ENCODE measurements around the gene CRTAC1.

Gene CRTAC1

DNA sequence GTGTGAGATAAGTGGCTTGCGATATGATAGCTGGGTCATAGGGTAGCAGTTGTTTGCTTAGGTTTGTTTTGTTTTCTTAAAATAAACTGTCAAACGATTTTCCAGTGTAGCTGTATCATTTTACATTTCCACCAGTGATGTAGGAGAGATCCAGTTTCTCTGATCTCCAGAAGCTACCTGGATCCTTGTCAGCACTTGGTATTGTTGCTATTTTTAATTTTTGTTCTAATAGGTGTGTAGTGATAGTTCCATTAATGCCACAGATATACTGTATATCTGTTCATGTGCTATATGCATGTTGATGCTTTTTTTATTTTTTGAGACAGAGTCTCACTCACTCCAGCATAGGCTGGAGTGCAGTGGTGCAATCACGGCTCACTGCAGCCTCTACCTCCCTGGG lies 136.3 kb downstream of the CRTAC1 start:
- no peak for DNase-seq

DNA sequence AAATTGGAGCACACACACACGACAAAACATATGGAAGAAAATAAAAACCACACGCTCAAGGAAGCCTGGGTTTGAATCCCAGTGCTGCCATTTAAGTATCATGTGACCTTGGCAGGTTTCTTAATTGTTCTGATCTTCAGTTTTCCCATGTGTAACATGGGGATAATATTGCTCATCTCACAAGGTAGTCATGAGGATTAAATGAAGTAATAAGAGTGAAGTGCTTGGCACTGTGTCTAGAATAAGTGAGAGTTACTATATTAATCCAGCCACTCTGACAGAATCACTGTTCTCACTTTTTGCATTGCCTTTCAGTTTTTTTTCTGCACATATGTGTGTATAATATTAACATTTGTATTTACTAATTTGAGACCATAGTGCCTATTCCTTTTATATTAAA lies 137.5 kb downstream of the CRTAC1 start:
- no peak for DNase-seq

GRCh38 chr10:97892506-97892905 lies 137.9 kb downstream of the CRTAC1 start:
- no peak for DNase-seq

DNA sequence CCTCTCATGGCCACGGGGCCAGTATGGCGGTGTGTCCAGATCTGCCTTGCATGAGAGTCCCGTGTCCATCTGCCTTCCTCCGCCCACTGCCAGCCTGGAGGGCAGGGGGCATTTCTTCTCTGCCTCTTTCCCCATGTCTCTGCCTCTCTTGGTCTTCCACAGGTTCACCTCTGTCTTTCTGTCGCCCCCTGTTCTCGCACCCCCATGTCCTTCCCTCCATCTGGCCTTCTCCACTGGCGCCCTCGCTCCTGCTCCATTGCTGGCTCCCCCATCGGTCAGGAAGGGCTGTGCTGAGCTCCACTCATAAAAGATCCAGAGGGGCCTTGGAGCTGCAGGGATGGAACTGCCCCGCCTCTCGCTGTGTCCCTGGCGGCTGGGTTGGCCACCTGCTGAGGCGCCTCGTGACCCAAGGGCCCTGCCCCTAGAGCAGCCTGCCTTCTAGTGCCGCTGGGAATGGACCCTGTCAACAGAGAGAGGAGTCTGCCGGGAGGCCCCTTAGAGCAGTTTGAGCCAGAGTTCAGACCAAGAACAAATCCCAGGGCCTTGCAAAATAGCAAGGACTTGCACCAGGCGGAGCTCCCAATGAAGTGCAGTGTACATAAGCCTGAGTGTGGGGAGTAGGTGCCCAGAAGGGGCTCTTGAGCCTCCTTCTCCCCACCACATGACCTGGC lies 138.8 kb downstream of the CRTAC1 start:
- DNase-seq: no peak

GRCh38 chr10:97889461-97890265 lies 140.8 kb downstream of the CRTAC1 start:
- DNase-seq: no peak

DNA sequence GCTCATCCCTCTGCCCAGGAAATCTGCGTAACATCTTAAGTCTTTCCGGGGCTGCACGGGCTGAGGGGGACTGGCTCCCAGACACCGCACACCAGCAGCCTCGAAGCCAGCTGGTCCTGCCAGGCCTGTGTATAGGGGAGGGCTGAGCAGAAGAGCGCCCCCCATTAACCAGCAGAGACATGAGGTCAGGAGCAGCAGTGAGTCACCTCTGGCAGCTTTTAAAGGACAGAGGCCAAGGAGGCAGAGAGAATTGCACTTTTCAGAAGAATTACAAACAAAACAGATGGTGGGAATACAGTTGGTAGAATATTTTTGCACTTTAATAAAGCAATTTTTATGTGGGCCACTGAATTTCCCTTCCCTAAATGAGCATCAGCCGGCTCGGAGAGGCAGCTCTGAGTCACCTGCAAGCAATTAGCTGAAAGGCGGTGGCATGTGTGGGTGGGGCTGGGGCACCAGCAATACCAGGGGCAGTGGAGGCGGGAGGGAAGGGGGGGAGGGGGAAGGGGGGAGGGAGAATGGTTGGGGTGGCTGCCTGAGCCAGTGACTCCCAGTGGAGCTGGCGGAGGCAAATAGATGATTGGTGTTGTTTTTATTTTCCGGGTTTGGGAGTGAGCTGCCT lies 141.7 kb downstream of the CRTAC1 start:
- no peak for DNase-seq

- no peak for DNase-seq
Observed at GRCh38 chr10:97888134-97888533, 142.3 kb downstream of the CRTAC1 start.

- no peak for DNase-seq
Observed at GRCh38 chr10:97887399-97887798, 143.0 kb downstream of the CRTAC1 start.

- no peak for DNase-seq
Observed at GRCh38 chr10:97886286-97886685, 144.1 kb downstream of the CRTAC1 start.

GRCh38 chr10:97883092-97883485 lies 147.3 kb downstream of the CRTAC1 start:
- DNase-seq: no peak

DNA sequence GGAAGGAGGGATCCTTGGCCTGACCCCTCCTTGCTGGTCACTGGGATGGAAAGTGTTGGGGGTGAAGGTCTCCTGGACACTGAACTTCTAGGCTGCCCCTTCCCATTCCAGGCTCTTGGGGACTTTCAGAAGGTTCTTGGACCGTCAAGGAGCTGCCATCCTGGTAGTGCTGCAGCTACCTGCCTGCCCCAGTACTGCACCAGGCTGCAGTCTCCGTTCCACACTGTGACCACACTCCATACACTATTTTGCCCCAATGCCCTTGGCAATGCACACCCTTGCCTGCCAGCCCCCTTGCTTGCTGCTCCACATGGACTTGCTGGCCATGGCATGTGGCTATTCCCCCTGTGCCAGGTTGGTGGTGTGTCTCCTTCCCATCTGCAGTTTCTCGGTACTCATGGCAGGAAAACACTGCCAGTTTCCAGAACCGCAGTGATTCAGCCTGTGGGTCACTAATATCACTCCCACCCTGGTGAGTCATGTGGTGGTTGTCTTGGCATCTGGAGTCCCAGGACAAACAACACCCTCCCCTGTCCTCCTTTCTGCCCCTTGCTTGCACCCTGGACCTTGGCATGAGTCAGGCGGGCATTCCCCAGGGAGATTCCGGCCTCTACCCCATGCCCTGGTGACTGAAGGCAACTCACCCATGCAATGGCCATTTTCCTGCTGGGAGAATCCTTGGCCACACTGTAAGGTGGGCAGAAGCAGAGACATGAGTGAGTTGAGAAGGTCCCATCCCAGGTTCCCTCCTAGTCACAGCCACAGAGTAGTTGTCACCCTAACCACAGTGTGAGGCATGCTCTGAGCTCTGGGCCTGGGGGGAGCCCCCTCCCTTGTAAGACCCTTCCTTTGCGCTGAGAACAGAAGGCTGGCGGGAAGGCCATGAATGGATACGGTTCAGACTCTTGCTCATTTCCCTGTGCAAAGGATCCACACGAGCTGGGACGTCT lies 148.0 kb downstream of the CRTAC1 start:
- no peak for DNase-seq

DNA sequence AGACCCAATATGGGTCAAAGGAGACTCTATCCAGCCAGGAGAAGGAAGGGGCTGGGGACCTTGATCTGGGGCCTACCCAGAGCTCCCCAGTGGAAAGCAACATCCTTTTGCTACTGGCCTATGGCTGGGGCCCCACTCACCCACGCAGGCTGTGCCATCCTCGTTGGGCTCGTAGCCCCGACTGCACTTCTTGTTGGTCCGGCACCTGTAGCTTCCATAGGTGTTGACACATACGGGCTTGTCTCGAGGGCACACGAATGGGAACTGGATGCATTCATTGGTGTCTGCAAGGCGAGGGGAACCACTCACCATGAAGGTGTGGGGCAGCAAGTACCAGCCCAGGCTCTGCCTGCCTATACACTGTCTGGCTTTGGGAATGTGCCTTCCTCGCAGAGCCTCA lies 150.3 kb downstream of the CRTAC1 start:
- no peak for DNase-seq

- no peak for DNase-seq
Observed at GRCh38 chr10:97879241-97879640, 151.2 kb downstream of the CRTAC1 start.

GRCh38 chr10:97876402-97876801 lies 154.0 kb downstream of the CRTAC1 start:
- no peak for DNase-seq

DNA sequence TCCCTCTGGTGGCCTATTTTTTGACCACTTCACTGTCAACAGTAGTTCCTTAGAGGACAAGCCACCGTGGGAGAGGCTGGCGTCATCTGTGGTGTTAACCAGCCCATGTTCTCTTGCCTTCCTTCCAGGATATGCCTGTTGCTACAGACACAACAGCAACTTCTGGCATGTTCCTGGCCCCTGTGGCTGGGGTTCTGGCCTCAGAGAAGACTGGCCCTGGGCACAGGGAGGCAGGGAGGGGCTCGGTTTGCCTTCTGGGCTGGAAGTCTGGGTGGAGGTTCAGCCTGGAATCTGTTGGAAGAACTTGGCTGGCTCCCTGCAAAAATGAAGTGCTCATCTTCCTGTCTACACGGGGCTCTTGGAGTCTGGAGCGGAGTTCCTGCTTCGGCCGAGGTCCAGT lies 155.0 kb downstream of the CRTAC1 start:
- DNase-seq: no peak

DNA sequence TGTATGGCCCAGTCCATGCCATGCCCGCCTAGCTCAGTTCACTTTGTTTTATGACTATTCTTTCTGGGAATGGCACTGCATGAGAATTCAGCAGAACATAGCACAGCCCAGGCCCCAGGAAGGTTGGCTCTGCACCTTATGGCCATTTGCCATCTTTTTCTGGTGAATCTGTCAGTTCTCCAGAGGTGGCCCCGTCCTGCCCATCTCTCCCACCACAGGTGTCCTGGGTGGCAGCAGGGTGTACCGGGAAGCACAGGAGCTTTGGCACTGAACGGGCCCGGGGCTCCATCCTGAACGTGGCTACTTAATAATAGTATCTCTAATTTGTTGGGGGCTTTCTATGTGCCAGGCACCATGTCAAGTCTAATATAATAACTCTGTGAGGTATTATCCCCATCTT lies 156.1 kb downstream of the CRTAC1 start:
- no peak for DNase-seq

GRCh38 chr10:97873569-97873968 lies 156.9 kb downstream of the CRTAC1 start:
- no peak for DNase-seq

DNA sequence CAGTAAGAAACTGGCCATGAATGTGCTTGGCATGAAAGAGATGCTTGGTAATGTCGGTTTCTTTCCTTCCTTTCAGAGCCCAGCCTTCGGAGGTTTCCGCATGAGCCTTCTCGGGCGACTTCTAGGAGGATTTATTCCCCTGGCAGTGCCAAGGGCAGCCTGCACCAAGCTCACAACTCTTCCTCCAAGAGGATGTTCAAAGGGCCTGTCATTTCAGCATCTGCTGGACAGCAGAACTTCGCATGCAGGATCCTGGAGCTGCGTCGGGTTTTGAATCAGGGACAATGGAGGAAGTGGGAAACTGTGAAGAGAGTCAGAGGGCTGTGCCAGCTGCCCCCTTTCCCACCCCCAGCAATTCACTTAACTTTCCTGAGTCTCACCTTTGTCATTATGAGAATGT lies 159.4 kb downstream of the CRTAC1 start:
- DNase-seq: no peak

GRCh38 chr10:97869091-97870042 lies 161.1 kb downstream of the CRTAC1 start:
- DNase-seq: peak; percentile 83

- DNase-seq: no peak
Observed at GRCh38 chr10:97868134-97868685, 162.2 kb downstream of the CRTAC1 start.

DNA sequence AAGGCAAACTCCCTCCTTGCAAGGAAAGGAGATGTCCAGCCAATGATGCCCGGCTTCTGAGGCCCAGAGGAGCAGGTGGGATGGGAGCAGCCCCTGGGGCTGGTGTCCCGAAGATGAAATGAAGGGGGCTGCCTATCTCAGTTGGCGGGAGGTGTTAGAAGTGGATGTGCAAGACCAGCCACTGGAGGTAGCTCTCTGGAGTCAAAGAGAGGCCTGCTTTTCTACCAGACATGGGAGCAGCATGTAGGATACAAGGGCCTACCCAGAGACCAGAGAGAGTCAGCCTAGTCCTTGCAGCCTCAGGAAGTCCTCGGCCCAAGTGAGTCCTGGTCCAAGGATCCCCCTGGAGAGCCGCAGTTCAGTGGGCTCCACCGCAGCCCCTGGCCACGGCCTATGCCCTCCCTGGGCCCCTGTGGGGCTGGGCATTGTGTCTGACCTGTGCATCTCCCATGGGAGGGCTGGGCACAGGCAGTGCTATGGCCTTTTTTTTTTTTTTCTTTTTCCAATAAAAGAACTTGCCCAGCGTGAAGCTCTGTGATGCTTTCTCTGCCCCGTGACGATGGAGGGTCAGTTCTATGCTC lies 163.1 kb downstream of the CRTAC1 start:
- DNase-seq: no peak

Data from CD4-positive, alpha-beta T cell treated with Interleukin-15 for 1 hour (primary cell).